ENCODE data around the gene SLC17A5. TPM values are rescaled to one million over a fixed set of nuclear protein-coding genes. Genes with fewer than 3 reads are reported as not detected.
"Not testable (repeated sequence)": the region's sequence is repeated elsewhere in the genome, so short reads cannot be mapped to it uniquely, and the experiment has no call there.

The SLC17A5 gene
- total and polyA plus RNA-seq, 10 of the 15 experiments (the other 5 are each of a cell fraction or from before 2014, with no cell fraction given) = 2.3 to 7.2 (median 5.0) TPM

GRCh38 chr6:73560182-73560732 lies 93.5 kb downstream of the SLC17A5 start (continued):
- no peak for TF ChIP-seq CHD4 (IDR thresholded peaks at IDR 0.05)
- TF ChIP-seq E2F4 (IDR thresholded peaks at IDR 0.05; ENCODE audit: low read depth, low read length) = no peak
- no peak for TF ChIP-seq MAX (IDR thresholded peaks at IDR 0.05; ENCODE audit: low read depth, low read length)
- no peak for TF ChIP-seq JUND (IDR thresholded peaks at IDR 0.05; ENCODE audit: low read depth, low read length)
- no peak for TF ChIP-seq CBFB (IDR thresholded peaks at IDR 0.05; ENCODE audit: low read depth)
- no peak for TF ChIP-seq ZBED1 (IDR thresholded peaks at IDR 0.05; ENCODE audit: borderline replicate concordance)
- TF ChIP-seq FOXK2 (IDR thresholded peaks at IDR 0.05) = no peak
- TF ChIP-seq ZNF274 (IDR thresholded peaks at IDR 0.05; ENCODE audit: insufficient read depth, insufficient read length) = no peak
- no peak for TF ChIP-seq DPF2 (IDR thresholded peaks at IDR 0.05)
- peak; percentile 5; the same call in 1 of the 2 replicates for TF ChIP-seq ZNF384 (IDR thresholded peaks at IDR 0.05; ENCODE audit: borderline replicate concordance, low read depth, low read length)
- TF ChIP-seq SREBF2 (IDR thresholded peaks at IDR 0.05; ENCODE audit: low read length) = no peak
- no peak for TF ChIP-seq SKIL (IDR thresholded peaks at IDR 0.05; ENCODE audit: low read depth, poor library complexity, severe bottlenecking)
- no peak for TF ChIP-seq NR2C1 (IDR thresholded peaks at IDR 0.05)
- TF ChIP-seq ZZZ3 (IDR thresholded peaks at IDR 0.05; ENCODE audit: control insufficient read depth, insufficient read length, low read depth) = no peak
- no peak for TF ChIP-seq KLF5 (IDR thresholded peaks at IDR 0.05; ENCODE audit: partially characterized antibody)
- TF ChIP-seq ZNF622 (IDR thresholded peaks at IDR 0.05) = no peak
- TF ChIP-seq CEBPB (IDR thresholded peaks at IDR 0.05; ENCODE audit: borderline replicate concordance in 1 of 2, low read depth in 2 of 2, low read length in 2 of 2) = no peak
- TF ChIP-seq REST (IDR thresholded peaks at IDR 0.05; ENCODE audit: low read depth, low read length) = no peak

GRCh38 chr6:73559399-73559794 lies 94.4 kb downstream of the SLC17A5 start:
- H3K4me3 ChIP-seq; DNase-seq (ENCODE audit: low read depth, low spot score); H4K20me1 ChIP-seq (ENCODE audit: control insufficient read depth, insufficient read depth); H3K36me3 ChIP-seq (ENCODE audit: control insufficient read depth in 2 of 2, insufficient read depth in 2 of 2, low read length in 1 of 2); H3K27ac ChIP-seq (ENCODE audit: control insufficient read depth, insufficient read depth); H3K79me2 ChIP-seq (ENCODE audit: control insufficient read depth, insufficient read depth, low read length); H3K9ac ChIP-seq (ENCODE audit: control insufficient read depth, insufficient read depth, low read length); H3K27me3 ChIP-seq (replicated peaks in 1 of 2; ENCODE audit: control insufficient read depth in 2 of 2, insufficient read depth in 2 of 2, low read length in 1 of 2); BruUV-seq (replicated peaks); in situ Hi-C loops (cut with MboI); H3K9me3 ChIP-seq (replicated peaks; ENCODE audit: control insufficient read depth, insufficient read depth, low read length); FAIRE-seq; H2AFZ ChIP-seq (ENCODE audit: control insufficient read depth, low read depth, low read length); ATAC-seq; intact Hi-C loops (cut with micrococcal nuclease; ENCODE audit: unreplicated experiment): not testable (repeated sequence)
- WGBS (ENCODE audit: insufficient coverage, insufficient replicate concordance, low lambda C conversion rate, missing lambda C conversion rate) = 85% methylated on average over 9 of the region's 12 CpGs
- H3K4me1 ChIP-seq (ENCODE audit: control insufficient read depth, insufficient read depth, low read length) = peaks cover 29% of the 10 kb centered on the region
- ChIA-PET CTCF (interaction anchor here (1.1 to 4.8 kb wide), 8 partner anchors 11 to 51 kb away, joined by 3 to 18 read pairs (median 6); no protein-coding TSS in a partner anchor), RAD21 (ENCODE audit: unreplicated experiment) (interaction anchor here (0.8 to 4.6 kb wide), 7 partner anchors 9 to 88 kb away, joined by 5 to 42 read pairs (median 8); partner anchors contain the start of gene EEF1A1), POLR2A (interaction anchor here (0.5 to 4.8 kb wide), 7 partner anchors 16 to 603 kb away, joined by 3 to 48 read pairs (median 7); partner anchors contain the start of gene EEF1A1), SMC1A (ENCODE audit: uncharacterized antibody, unreplicated experiment) (interaction anchor here (0.5 to 5.3 kb wide), 15 partner anchors 8 to 52 kb away, joined by 3 to 38 read pairs (median 7); partner anchors contain the start of gene EEF1A1)
- peak overlapping the region; percentile 15 for H3K4me2 ChIP-seq (ENCODE audit: control insufficient read depth, insufficient read depth)
